RPMI7951 (cell line): ENCODE results near the gene GNAI2. TPM values are rescaled to one million over a fixed set of nuclear protein-coding genes. Genes with fewer than 3 reads are reported as not detected.
"Not testable (repeated sequence)": the region's sequence is repeated elsewhere in the genome, so short reads cannot be mapped to it uniquely, and the experiment has no call there.

Experiments
- DNase-seq: peaks from one replicate; pipeline ENCODE4 v3.0.0-alpha.2; 2012; ENCODE audit warnings: low read depth
- total RNA-seq: library from RNA; depleted of rRNA; stranded (reverse); fragments of >200 nt; shearing (Covaris generic); gene quantifications from 2 replicates; pipeline ENCODE4 v1.2.3, GENCODE V29; 2014

GNAI2 gene
- total RNA-seq, 1 experiment from 2014 or later, result 305 TPM

DNA sequence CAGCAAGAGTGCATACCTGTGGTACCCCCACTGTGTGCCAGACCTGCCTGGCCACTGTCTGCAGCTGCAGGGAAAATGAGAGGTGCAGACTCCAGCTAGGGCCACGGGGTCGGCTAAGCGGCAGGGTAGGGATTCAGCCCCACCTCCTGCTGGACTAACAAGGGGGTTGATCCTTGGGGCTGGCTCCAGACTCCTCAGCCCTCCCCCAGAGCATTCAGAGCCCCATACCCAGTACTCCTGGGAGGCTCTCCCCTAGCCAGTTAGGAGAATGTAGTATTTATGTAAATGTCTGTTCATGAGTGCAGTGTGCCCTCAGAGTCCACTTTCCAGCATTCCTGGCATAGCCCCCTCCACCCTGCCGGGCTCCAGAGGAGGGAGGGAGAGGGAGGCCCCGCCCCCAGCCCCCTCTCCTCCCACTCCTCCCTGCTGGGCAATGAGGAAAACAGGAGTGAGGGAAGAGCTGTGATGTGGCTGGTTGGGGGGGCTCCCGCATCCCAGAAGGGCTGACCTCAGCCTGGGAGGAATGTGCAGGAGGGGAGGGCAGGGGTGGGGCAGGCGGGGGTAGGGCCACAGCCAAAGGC is 28.5 kb downstream of the GNAI2 start:
- peak; percentile 72 for DNase-seq

DNA sequence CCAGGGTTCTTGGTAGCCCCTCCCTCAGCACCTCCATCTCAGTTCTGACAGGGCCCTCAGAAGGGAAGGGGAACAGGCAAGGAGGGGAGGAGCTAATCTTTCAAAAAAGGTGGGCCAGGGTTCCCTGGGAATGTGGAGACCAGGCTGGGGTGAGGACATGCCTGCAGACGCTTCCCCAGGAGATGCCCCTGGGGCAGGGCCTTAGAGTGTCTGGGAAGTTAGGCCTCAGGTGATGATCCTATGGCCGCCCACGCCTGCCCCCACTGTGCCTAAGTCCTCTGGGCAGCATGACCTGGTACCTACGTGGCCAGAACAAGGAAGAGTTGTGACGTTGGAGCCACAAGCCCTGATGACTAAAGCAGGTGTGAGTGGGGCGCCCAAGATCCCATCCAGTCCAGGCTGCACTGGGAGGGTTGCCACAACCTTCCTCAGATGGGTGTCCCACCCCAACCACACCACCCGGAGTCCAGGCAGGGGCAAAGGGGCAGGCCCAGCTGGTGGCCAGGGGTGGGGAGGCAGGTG is 29.0 kb downstream of the GNAI2 start:
- no peak for DNase-seq

- no peak for DNase-seq
These were observed 29.6 kb downstream of the GNAI2 start for GRCh38 chr3:50265571-50265970.

DNA sequence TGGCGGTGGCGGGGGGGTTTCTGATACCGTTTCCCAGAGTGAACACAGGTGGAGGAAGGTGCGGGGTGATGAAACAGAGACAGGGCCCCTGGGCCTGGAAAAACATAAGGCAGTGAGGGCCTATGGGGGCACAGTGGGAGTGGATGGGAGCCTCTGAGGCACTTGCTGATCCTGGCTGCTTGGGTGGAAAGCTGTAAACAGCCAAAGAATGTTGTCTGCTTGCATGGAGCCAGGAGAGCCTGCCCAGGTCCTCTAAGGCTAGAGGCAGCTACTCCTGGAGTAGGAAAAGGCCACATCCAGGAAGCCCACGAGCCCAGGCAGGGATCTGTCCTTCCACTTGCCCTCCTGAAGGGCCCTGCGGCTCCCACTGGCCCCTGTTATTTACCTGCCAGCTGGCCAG is 30.0 kb downstream of the GNAI2 start:
- no peak for DNase-seq

GRCh38 chr3:50266836-50267235 is 30.8 kb downstream of the GNAI2 start:
- DNase-seq, result no peak

DNA sequence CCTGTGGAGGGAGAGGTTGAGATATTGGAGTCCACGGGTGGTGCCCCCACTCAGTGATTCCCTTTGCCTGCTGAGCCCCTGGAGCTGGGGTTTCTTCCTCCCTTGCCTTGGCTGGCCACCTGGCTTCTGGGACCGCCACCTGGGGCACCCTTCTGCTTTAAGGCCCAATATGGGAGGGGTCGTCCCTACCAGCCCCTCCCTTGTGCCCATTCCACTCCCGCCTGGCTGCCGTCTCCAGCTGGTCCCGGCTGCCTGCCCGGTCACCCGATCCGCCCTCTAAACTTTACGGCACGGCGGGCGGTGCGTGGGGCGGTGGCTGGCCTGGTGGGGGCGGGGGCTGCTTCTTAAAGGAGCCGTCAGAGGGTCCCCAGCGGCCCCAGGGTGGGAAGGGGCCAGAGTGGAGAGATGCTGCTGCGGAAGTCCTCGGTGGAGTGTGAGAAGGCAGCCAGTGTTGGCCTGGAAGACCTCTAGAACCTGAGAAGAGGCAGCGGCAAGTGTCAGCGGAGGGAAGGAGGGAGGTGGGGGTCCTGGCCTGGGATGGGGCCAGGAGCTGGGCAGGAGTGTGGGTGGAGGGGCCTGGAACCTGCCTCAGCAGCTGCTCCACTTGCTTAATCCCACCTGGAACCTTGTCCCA is 31.4 kb downstream of the GNAI2 start:
- DNase-seq, result no peak

GRCh38 chr3:50268276-50268675 is 32.3 kb downstream of the GNAI2 start:
- no peak for DNase-seq

GRCh38 chr3:50268703-50269451 is 32.9 kb downstream of the GNAI2 start, which contains the start of gene SEMA3B:
Gene SEMA3B (plus strand): TSS chr3:50269147. CDS start chr3:50269241, 94 bp downstream.
- DNase-seq, result peak; percentile 85

- DNase-seq, result no peak
These were observed 33.5 kb downstream of the GNAI2 start for GRCh38 chr3:50269460-50269859.

DNA sequence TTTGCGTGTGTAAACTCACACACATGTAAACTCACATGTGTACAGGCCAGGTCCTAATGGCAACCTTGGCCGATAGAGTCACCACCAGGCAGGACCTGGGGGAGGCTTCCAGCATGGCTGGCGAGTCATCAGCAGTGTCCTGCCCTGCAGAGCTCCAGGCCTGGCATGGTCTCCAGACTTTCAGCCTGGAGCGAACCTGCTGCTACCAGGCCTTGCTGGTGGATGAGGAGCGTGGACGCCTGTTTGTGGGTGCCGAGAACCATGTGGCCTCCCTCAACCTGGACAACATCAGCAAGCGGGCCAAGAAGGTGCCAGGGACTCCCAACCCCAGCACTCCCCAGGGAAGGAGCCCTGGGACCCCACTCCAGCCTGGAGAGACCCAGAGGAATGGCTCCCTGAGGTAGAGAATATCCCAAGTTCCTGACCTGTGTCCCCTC is 34.0 kb downstream of the GNAI2 start:
- DNase-seq, result peak; percentile 68

DNA sequence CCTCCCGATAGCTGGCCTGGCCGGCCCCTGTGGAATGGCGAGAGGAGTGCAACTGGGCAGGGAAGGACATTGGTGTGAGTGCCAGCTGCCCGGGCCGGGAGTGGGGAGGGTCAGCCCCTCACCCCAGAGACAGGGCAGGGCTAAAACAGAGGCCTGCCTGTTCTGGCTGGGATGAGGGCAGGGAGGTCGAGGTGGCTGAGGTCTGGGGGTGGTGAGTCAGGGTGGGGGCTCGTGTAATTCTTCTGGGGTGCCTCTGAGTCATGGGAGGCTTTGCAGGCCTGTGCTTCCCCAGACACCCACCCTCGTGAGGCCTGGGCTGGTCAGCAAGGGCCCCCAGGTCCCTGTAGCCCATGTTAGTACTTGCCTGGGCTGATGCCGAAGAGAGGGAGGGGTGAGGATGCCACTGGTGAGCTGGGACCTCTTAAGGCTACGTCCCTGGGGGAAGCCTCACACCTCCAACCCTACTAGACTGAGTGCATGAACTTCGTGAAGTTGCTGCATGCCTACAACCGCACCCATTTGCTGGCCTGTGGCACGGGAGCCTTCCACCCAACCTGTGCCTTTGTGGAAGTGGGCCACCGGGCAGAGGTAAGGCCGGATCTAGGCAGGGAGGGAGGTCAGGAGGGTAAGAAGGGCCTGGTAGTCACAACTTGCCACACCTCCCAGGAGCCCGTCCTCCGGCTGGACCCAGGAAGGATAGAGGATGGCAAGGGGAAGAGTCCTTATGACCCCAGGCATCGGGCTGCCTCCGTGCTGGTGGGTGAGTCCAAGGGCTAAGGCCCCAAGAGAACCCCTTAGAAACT is 34.6 kb downstream of the GNAI2 start:
- peak; percentile 28 for DNase-seq

- no peak for DNase-seq
These were observed 35.4 kb downstream of the GNAI2 start for GRCh38 chr3:50271314-50271936.

DNA sequence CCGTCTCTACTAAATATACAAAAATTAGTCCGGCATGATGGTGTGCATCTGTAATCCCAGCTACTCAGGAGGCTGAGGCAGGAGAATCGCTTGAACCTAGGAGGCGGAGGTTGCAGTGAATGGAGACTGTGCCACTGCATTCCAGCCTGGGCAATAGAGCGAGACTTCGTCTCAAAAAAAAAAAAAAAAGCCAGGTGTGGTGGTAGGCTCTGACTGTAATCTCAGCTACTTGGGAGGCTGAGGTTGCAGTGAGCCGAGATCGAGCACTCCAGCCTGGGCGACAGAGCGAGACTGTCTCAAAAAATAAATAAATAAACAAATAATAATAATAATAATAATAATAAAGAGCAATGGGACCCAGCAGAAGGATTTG is 36.5 kb downstream of the GNAI2 start:
- not testable (repeated sequence) for DNase-seq

DNA sequence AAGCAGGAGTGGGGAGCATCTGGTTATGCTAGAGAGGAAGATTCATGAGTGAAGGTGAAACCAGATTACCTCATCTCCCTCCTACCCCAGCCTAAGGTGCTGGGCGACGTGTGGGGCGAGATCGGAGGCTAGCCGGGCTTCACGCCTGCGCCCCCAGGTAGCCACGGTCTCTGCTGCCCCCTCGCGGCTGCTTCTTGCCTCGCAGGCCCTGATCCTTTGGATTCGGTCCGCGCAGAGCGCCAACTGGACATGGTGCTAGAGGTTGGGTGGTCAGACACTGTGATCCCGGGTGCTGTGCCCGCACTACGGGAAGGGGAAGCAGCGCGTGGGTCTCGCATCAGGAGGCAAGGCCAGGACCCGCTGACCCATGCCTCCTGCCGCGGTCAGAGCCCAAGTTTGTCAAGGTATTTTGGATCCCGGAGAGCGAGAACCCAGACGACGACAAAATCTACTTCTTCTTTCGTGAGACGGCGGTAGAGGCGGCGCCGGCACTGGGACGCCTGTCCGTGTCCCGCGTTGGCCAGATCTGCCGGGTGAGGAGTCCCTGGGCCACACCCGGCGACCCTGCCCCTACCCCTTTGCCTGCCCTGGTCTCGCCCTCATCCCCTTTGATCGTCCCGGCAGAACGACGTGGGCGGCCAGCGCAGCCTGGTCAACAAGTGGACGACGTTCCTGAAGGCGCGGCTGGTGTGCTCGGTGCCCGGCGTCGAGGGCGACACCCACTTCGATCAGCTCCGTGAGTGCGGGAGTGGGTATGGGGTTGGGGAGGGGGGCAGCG is 37.1 kb downstream of the GNAI2 start:
- DNase-seq, result peak; percentile 70

GRCh38 chr3:50273689-50274065 is 37.7 kb downstream of the GNAI2 start:
- DNase-seq, result no peak

- DNase-seq, result peak; percentile 45
These were observed 38.5 kb downstream of the GNAI2 start for GRCh38 chr3:50274371-50275104.

DNA sequence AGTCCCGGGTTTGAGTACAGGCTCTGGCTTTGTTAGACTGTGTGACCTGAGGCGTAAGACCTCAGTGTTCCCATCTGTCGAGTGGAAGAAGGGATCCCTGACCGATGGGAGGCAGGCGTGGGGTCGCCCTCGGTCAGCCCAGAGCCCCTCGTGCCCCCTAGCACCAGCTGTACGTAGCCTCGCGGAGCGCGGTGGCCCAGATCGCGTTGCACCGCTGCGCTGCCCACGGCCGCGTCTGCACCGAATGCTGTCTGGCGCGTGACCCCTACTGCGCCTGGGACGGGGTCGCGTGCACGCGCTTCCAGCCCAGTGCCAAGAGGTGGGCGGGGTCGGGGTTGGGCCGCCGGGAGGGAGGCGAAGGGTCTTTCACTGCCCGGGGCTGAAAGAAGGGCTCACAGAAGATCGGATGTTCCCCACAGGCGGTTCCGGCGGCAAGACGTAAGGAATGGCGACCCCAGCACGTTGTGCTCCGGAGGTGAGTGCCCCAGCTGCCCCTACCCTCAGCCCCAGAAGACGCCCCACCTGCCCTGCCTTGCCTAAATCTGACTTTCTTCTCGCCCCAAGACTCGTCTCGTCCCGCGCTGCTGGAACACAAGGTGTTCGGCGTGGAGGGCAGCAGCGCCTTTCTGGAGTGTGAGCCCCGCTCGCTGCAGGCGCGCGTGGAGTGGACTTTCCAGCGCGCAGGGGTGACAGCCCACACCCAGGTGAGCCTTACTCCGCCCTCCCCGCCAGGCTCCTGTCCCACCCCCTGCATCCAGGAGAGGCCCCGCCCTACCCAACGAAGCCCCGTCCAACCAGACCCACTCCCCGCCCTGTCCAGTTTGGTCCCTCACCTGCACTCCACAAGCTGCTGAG is 39.4 kb downstream of the GNAI2 start:
- no peak for DNase-seq

- no peak for DNase-seq
These were observed 40.2 kb downstream of the GNAI2 start for GRCh38 chr3:50275996-50276761.
